Testis (tissue), 3 donors: ENCODE measurements around the gene LLPH. TPM values are rescaled to one million over a fixed set of nuclear protein-coding genes. Genes with fewer than 3 reads are reported as not detected.

Experiments used
- DNase-seq: peaks from one replicate; pipeline ENCODE4 v3.0.0-alpha.2; 2019
- H3K27ac ChIP-seq, 2 donors: fragments of 200-600 bp; sonication (generic); one replicate each; pipeline ENCODE4 v1.5.1; 2019
- H3K27me3 ChIP-seq: fragments of 200-600 bp; sonication (generic); one replicate; pipeline ENCODE4 v1.5.1; 2019
- H3K36me3 ChIP-seq: fragments of 200-600 bp; sonication (generic); one replicate; pipeline ENCODE4 v1.5.1; 2017; ENCODE audit warnings: low read depth; ENCODE audit errors: missing control alignments
- H3K4me1 ChIP-seq: fragments of 200-600 bp; sonication (generic); one replicate; pipeline ENCODE4 v1.5.1; 2019
- H3K4me3 ChIP-seq, 2 donors: fragments of 200-600 bp; sonication (generic); one replicate each; pipeline ENCODE4 v1.5.1; 2017 to 2019
- H3K9me3 ChIP-seq: fragments of 200-600 bp; sonication (generic); one replicate; pipeline ENCODE4 v1.5.1; 2017
- CTCF ChIP-seq, 3 experiments: fragments of 450-650 bp in 2 of 3; fragments of 200-600 bp in 1 of 3; sonication (generic) in 1 of 3; IDR thresholded peaks; one replicate each; pipeline ENCODE4 v1.5.1; 2016 to 2019; ENCODE audit warnings: antibody characterized with exemption in 3 of 3, mild to moderate bottlenecking in 2 of 3, moderate library complexity in 1 of 3
- POLR2A ChIP-seq: fragments of 450-650 bp; IDR thresholded peaks from one replicate; pipeline ENCODE4 v1.6.1; 2017; ENCODE audit warnings: antibody characterized with exemption, mild to moderate bottlenecking, moderate library complexity
- WGBS, 2 donors: methylation state at CpG; one replicate each; pipeline ENCODE4 v1.1.5; 2018; 5-methylcytosine and 5-hydroxymethylcytosine counted together
- intact Hi-C: fragments of 100-400 bp; cut with DNase I; formaldehyde crosslinking; loops from one replicate; pipeline ENCODE4 v1.15.1; 2023; ENCODE audit warnings: low total_unique reads
- polyA plus RNA-seq: library from polyadenylated mRNA; stranded (reverse); fragments of 350-450 nt; fragmentation: Illumina TruSeq; extraction: RNeasy Lipid Tissue Mini Kit (QIAGEN cat#74804); gene quantifications from one replicate; pipeline ENCODE4 v1.2.3, GENCODE V29; 2014; ENCODE audit warnings: low read depth, low replicate concordance; ENCODE audit not compliant: insufficient read depth
- total RNA-seq, 2 donors: library from RNA; depleted of rRNA; stranded (reverse); fragments of >200 nt; gene quantifications; one replicate each; pipeline ENCODE4 v1.2.3, GENCODE V29; 2016

Gene LLPH
- total and polyA plus RNA-seq, 3 donors from 2014 or later = 12.9 to 36.5 (median 17.3) TPM

DNA sequence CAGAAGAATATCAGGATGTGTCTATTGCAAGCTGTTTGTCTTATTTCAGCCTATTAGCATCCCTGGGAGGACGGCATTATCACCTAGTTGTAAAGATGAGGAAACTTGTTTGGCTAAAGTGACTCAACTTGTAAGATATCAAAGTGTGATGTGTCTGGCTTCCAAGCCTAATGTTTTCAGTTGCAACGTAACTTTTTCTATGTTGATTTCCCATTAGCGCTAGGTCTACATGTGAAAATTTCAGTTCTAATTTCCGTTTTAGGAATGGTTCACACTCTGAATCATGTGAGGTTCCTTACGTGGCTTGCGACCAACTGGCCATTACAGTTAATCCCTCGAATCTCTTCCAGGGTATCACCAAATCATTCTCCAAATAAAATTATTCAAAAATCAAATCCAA lies 58.0 kb downstream of the LLPH start:
- 65 to 85% methylated on average over 7 of the region's 7 CpGs for WGBS, 2 donors
- no peaks in the 10 kb centered on the region for H3K4me1 ChIP-seq
- no peak overlapping the region for H3K4me3 ChIP-seq
- no peaks in the 10 kb centered on the region for H3K36me3 ChIP-seq
- no peaks in the 10 kb centered on the region for H3K27me3 ChIP-seq
- H3K27ac ChIP-seq = no peak overlapping the region
- TF ChIP-seq CTCF (IDR thresholded peaks at IDR 0.05) = no peak
- TF ChIP-seq POLR2A = no peak
- intact Hi-C loops = no loop called here
- DNase-seq = no peak
- no peaks in the 10 kb centered on the region for H3K9me3 ChIP-seq

GRCh38 chr12:66072135-66072534 lies 58.4 kb downstream of the LLPH start:
- TF ChIP-seq CTCF (IDR thresholded peaks at IDR 0.05) = no peak
- no peak for TF ChIP-seq POLR2A
- Histone ChIP-seq H3K36me3 (no peaks in the 10 kb centered on the region), H3K4me1 (no peaks in the 10 kb centered on the region), H3K27ac (no peak overlapping the region), H3K9me3 (no peaks in the 10 kb centered on the region), H3K27me3 (no peaks in the 10 kb centered on the region), H3K4me3 (no peak overlapping the region)
- WGBS, 2 donors = 87 to 91% methylated on average over 2 of the region's 2 CpGs
- DNase-seq = no peak
- intact Hi-C loops = no loop called here

GRCh38 chr12:66071549-66071948 lies 59.0 kb downstream of the LLPH start:
- Histone ChIP-seq H3K4me1 (no peaks in the 10 kb centered on the region), H3K4me3 (no peak overlapping the region), H3K27me3 (no peaks in the 10 kb centered on the region), H3K27ac (no peak overlapping the region), H3K9me3 (no peaks in the 10 kb centered on the region), H3K36me3 (no peaks in the 10 kb centered on the region)
- TF ChIP-seq CTCF (IDR thresholded peaks at IDR 0.05) = no peak
- TF ChIP-seq POLR2A = no peak
- no peak for DNase-seq
- intact Hi-C loops = no loop called here
- WGBS, 2 donors = 74 to 95% methylated on average over 1 of the region's 1 CpG

DNA sequence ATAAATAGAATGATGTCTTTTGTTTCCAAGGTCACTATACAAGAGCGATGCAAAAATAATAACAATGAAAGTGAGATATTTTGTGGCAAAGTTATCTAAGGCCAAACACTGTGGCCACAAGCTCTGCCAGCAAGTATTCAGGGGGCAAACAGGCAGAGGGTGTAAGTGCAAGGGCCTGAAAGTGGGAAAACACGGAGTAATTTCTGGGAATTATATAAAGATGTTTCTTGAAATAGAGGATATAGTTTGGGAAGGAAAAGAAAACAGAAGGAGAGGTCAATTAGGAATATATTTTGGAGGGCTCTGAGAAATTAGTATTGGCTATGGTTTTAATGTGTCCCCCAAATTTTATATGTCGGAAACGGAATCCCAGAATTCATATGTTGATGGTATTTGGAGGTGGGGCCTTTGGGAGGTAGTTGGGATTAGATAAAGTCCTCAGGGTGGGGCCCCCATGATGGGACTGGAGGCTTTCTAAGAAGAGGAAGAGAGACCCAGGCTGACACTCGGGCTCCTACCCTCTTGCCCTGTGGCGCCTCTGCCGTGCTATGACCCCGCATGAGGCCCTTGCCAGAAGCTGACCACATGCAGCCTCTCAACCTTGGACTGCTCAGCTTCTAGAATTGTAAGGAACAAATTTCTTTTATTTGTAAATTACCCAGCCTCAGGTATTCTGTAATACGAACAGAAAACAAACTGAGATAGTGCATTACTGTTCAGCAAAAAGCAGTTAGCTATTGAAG lies 60.0 kb downstream of the LLPH start:
- no peaks in the 10 kb centered on the region for H3K9me3 ChIP-seq
- 75 to 79% methylated on average over 9 of the region's 9 CpGs for WGBS, 2 donors
- intact Hi-C loops = no loop called here

More for the DNA sequence above, 60.0 kb downstream of the LLPH start:
- DNase-seq = no peak
- Histone ChIP-seq H3K27me3 (no peaks in the 10 kb centered on the region), H3K36me3 (no peaks in the 10 kb centered on the region), H3K27ac (no peak overlapping the region), H3K4me1 (no peaks in the 10 kb centered on the region), H3K4me3 (no peak overlapping the region)
- TF ChIP-seq CTCF (IDR thresholded peaks at IDR 0.05) (no peak), POLR2A (no peak)
